H9 (cell line): ENCODE measurements around the gene SESTD1. TPM values are rescaled to one million over a fixed set of nuclear protein-coding genes. Genes with fewer than 3 reads are reported as not detected.

Experiments
- DNase-seq: peaks from one replicate; pipeline ENCODE4 v3.0.0-alpha.2; 2017
- H2AFZ ChIP-seq: one replicate; pipeline ENCODE4 v1.6.1; 2013; ENCODE audit warnings: mild to moderate bottlenecking, low read length, control low read depth, moderate library complexity
- H2AK5ac ChIP-seq: 2 replicates; pipeline ENCODE4 v1.6.1; 2013; ENCODE audit warnings: low read length, control low read depth, mixed read lengths; ENCODE audit not compliant: insufficient read length
- H2BK120ac ChIP-seq: one replicate; pipeline ENCODE4 v1.6.1; 2013; ENCODE audit warnings: low read depth, mild to moderate bottlenecking, low read length, control low read depth, inconsistent platforms; ENCODE audit not compliant: poor library complexity, severe bottlenecking
- H2BK12ac ChIP-seq: 2 replicates; pipeline ENCODE4 v1.6.1; 2013; ENCODE audit warnings: low read length, control low read depth, mixed read lengths, low read depth; ENCODE audit not compliant: insufficient read length
- H2BK15ac ChIP-seq: 2 replicates; pipeline ENCODE4 v1.6.1; 2013; ENCODE audit warnings: low read depth, low read length, control low read depth
- H2BK20ac ChIP-seq: one replicate; pipeline ENCODE4 v1.6.1; 2013; ENCODE audit warnings: low read depth, mild to moderate bottlenecking, low read length, control low read depth, inconsistent platforms; ENCODE audit not compliant: poor library complexity, severe bottlenecking
- H2BK5ac ChIP-seq: 2 replicates; pipeline ENCODE4 v1.6.1; 2013; ENCODE audit warnings: low read length, control low read depth, mixed read lengths; ENCODE audit not compliant: insufficient read length
- H3K14ac ChIP-seq: 2 replicates; pipeline ENCODE4 v1.6.1; 2013; ENCODE audit warnings: low read length, control low read depth; ENCODE audit not compliant: insufficient read depth
- H3K18ac ChIP-seq: 2 replicates; pipeline ENCODE4 v1.6.1; 2013; ENCODE audit warnings: low read depth, mild to moderate bottlenecking, mixed read lengths, low read length, control low read depth; ENCODE audit not compliant: insufficient read length
- H3K23ac ChIP-seq: 2 replicates; pipeline ENCODE4 v1.6.1; 2013; ENCODE audit warnings: low read length, control low read depth, mixed read lengths, low read depth; ENCODE audit not compliant: insufficient read length
- H3K23me2 ChIP-seq: 2 replicates; pipeline ENCODE4 v1.6.1; 2013; ENCODE audit warnings: low read depth, mild to moderate bottlenecking, mixed read lengths, low read length, control low read depth; ENCODE audit not compliant: insufficient read length, poor library complexity, severe bottlenecking
- H3K27ac ChIP-seq: 2 replicates; pipeline ENCODE4 v1.5.1; 2013; ENCODE audit warnings: low read length, control low read depth, mixed read lengths, low read depth; ENCODE audit not compliant: insufficient read length
- H3K27me3 ChIP-seq: 2 replicates; pipeline ENCODE4 v1.6.1; 2013; ENCODE audit warnings: low read length, control low read depth, inconsistent platforms; ENCODE audit not compliant: insufficient read depth
- H3K4ac ChIP-seq: 2 replicates; pipeline ENCODE4 v1.6.1; 2013; ENCODE audit warnings: low read depth, mild to moderate bottlenecking, control low read depth, inconsistent platforms, low read length, moderate library complexity
- H3K4me1 ChIP-seq: 2 replicates; pipeline ENCODE4 v1.6.1; 2013; ENCODE audit warnings: low read length, control low read depth, inconsistent platforms; ENCODE audit not compliant: insufficient read depth
- H3K4me2 ChIP-seq: 2 replicates; pipeline ENCODE4 v1.6.1; 2013; ENCODE audit warnings: low read length, control low read depth, mixed read lengths; ENCODE audit not compliant: insufficient read length, insufficient read depth
- H3K56ac ChIP-seq: 2 replicates; pipeline ENCODE4 v1.6.1; 2013; ENCODE audit warnings: low read depth, mild to moderate bottlenecking, mixed read lengths, low read length, control low read depth; ENCODE audit not compliant: insufficient read length
- H3K79me1 ChIP-seq: 2 replicates; pipeline ENCODE4 v1.6.1; 2013; ENCODE audit warnings: low read depth, mild to moderate bottlenecking, moderate library complexity, low read length, control low read depth, inconsistent platforms; ENCODE audit not compliant: insufficient read depth, poor library complexity, severe bottlenecking
- H3K79me2 ChIP-seq: 2 replicates; pipeline ENCODE4 v1.6.1; 2013; ENCODE audit warnings: low read length, control low read depth, inconsistent platforms; ENCODE audit not compliant: insufficient read depth
- H3K9ac ChIP-seq: 2 replicates; pipeline ENCODE4 v1.6.1; 2013; ENCODE audit warnings: low read length, control low read depth, mixed read lengths; ENCODE audit not compliant: insufficient read length; ENCODE audit errors: extremely low read depth
- H3K9me3 ChIP-seq: one replicate; pipeline ENCODE4 v1.6.1; 2013; ENCODE audit warnings: low read depth, low read length, inconsistent platforms; ENCODE audit not compliant: control insufficient read depth
- H3T11ph ChIP-seq: one replicate; pipeline ENCODE4 v1.6.1; 2013; ENCODE audit warnings: mild to moderate bottlenecking, low read length, control low read depth, inconsistent platforms
- H4K20me1 ChIP-seq: one replicate; pipeline ENCODE4 v1.6.1; 2013; ENCODE audit not compliant: control insufficient read depth, insufficient read length, insufficient read depth
- H4K5ac ChIP-seq: 2 replicates; pipeline ENCODE4 v1.6.1; 2013; ENCODE audit warnings: low read depth, mild to moderate bottlenecking, mixed read lengths, low read length, control low read depth; ENCODE audit not compliant: insufficient read length
- H4K8ac ChIP-seq: replicated peaks from 2 replicates; pipeline ENCODE4 v1.6.1; 2013; ENCODE audit warnings: low read length, control low read depth, mixed read lengths, low read depth; ENCODE audit not compliant: insufficient read length
- H4K91ac ChIP-seq: 2 replicates; pipeline ENCODE4 v1.6.1; 2013; ENCODE audit warnings: low read depth, mild to moderate bottlenecking, moderate library complexity, mixed read lengths, low read length, control low read depth; ENCODE audit not compliant: insufficient read length
- H3K27ac Mint-ChIP-seq, 3 experiments: 2 replicates in 2 of 3; 3 replicates in 1 of 3; pipeline ENCODE4 v1.8.0; 2020 to 2021; ENCODE audit warnings: mixed read lengths in 3 of 3, mild to moderate bottlenecking in 1 of 3, moderate library complexity in 1 of 3
- H3K27me3 Mint-ChIP-seq: 2 replicates; pipeline ENCODE4 v1.8.0; 2021; ENCODE audit warnings: low read depth, mild to moderate bottlenecking, moderate library complexity, mixed read lengths
- H3K36me3 Mint-ChIP-seq, 3 experiments: 2 replicates in 2 of 3; 3 replicates in 1 of 3; pipeline ENCODE4 v1.8.0; 2020 to 2021; ENCODE audit warnings: low read depth in 3 of 3, mixed read lengths in 3 of 3; ENCODE audit not compliant: insufficient read depth in 1 of 3
- H3K4me1 Mint-ChIP-seq, 2 experiments: 2 replicates each; pipeline ENCODE4 v1.8.0; 2020; ENCODE audit warnings: mixed read lengths in 2 of 2
- H3K4me3 Mint-ChIP-seq, 2 experiments: 2 replicates in 1 of 2; 3 replicates in 1 of 2; pipeline ENCODE4 v1.8.0; 2020 to 2021; ENCODE audit warnings: mild to moderate bottlenecking in 2 of 2, mixed read lengths in 2 of 2, moderate library complexity in 1 of 2
- H3K9me3 Mint-ChIP-seq, 2 experiments: 2 replicates in 1 of 2; 3 replicates in 1 of 2; pipeline ENCODE4 v1.8.0; 2020; ENCODE audit warnings: mild to moderate bottlenecking in 2 of 2, mixed read lengths in 2 of 2, moderate library complexity in 1 of 2
- WGBS: extraction: QIAGEN DNeasy Blood & Tissue Kit; methylation state at CpG from one replicate; pipeline ENCODE4 v1.1.7; 2013; ENCODE audit warnings: missing lambda C conversion rate, low lambda C conversion rate, mixed read lengths; ENCODE audit not compliant: insufficient read length; ENCODE audit errors: extremely low coverage; 5-methylcytosine and 5-hydroxymethylcytosine counted together
- total RNA-seq: library from RNA; stranded (reverse); gene quantifications from 2 replicates; pipeline ENCODE4 v1.2.1, GENCODE V29; 2021
- TF ChIP-seq, protein P1 (sequence below): fragments of 200-600 bp; sonication (generic); conservative IDR thresholded peaks from 3 replicates; pipeline ENCODE4 v1.8.0; 2021; ENCODE audit warnings: antibody characterized with exemption, mild to moderate bottlenecking

SESTD1 gene
- total RNA-seq, 1 experiment from 2014 or later: 44.4 TPM

- Mint-ChIP-seq H3K4me3 (no peak overlapping the region), H3K4me1 (peaks cover 6 to 14% of the 10 kb centered on the region in 2 experiments; a peak in 2 of 4 replicates), H3K9me3 (no peaks in the 10 kb centered on the region), H3K27me3 (no peaks in the 10 kb centered on the region), H3K27ac (no peak overlapping the region; a peak in 1 of 7 replicates), H3K36me3 (no peaks in the 10 kb centered on the region)
- WGBS: no CpG with 5 or more reads among the region's 1 CpG
- Histone ChIP-seq H3K23me2 (no peaks in the 10 kb centered on the region), H2AK5ac (no peak overlapping the region), H4K8ac (no peak overlapping the region), H4K91ac (no peak overlapping the region), H3K56ac (no peak overlapping the region), H4K20me1 (no peaks in the 10 kb centered on the region), H2AFZ (no peak overlapping the region), H3T11ph (no peak overlapping the region), H3K23ac (no peak overlapping the region), H3K27me3 (no peaks in the 10 kb centered on the region), H3K14ac (no peak overlapping the region), H2BK12ac (no peak overlapping the region), H2BK120ac (no peak overlapping the region), H3K79me2 (no peaks in the 10 kb centered on the region), H3K4me2 (no peak overlapping the region), H3K79me1 (no peaks in the 10 kb centered on the region), H3K4ac (no peak overlapping the region), H3K4me1 (no peaks in the 10 kb centered on the region), H4K5ac (no peak overlapping the region), H3K9ac (no peak overlapping the region), H2BK5ac (peak overlapping the region; percentile 79), H3K27ac (no peak overlapping the region), H2BK15ac (no peak overlapping the region), H3K18ac (no peak overlapping the region), H3K9me3 (no peaks in the 10 kb centered on the region), H2BK20ac (no peak overlapping the region)
- no peak for DNase-seq
- TF ChIP-seq, protein P1, sequence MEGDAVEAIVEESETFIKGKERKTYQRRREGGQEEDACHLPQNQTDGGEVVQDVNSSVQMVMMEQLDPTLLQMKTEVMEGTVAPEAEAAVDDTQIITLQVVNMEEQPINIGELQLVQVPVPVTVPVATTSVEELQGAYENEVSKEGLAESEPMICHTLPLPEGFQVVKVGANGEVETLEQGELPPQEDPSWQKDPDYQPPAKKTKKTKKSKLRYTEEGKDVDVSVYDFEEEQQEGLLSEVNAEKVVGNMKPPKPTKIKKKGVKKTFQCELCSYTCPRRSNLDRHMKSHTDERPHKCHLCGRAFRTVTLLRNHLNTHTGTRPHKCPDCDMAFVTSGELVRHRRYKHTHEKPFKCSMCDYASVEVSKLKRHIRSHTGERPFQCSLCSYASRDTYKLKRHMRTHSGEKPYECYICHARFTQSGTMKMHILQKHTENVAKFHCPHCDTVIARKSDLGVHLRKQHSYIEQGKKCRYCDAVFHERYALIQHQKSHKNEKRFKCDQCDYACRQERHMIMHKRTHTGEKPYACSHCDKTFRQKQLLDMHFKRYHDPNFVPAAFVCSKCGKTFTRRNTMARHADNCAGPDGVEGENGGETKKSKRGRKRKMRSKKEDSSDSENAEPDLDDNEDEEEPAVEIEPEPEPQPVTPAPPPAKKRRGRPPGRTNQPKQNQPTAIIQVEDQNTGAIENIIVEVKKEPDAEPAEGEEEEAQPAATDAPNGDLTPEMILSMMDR: no peak
Observed at GRCh38 chr2:179290329-179290728, 25.7 kb upstream of the SESTD1 start.
